Right lobe of liver (tissue), 4 donors: Measurements from ENCODE around the gene DISP3.

Source experiments
- CTCF ChIP-seq, 4 donors: fragments of 200-600 bp in 3 of 4; fragments of 450-650 bp in 1 of 4; IDR thresholded peaks; one replicate each; pipeline versions ENCODE4 v1.5.1 to v1.8.0; 2016 to 2022; ENCODE audit warnings: antibody characterized with exemption in 4 of 4, mild to moderate bottlenecking in 2 of 4
- POLR2A ChIP-seq: fragments of 450-650 bp; IDR thresholded peaks from one replicate; pipeline ENCODE4 v1.6.1; 2017; ENCODE audit warnings: antibody characterized with exemption, mild to moderate bottlenecking
- donor health status: DM: no; HTN: no; CAD: no.
- donor health status: DM: no; HTN: no; CAD: no.
- donor health status: DM: no; HTN: yes; CAD: no.

- TF ChIP-seq CTCF (IDR thresholded peaks at IDR 0.05) (no peak), POLR2A (no peak)
These were observed 10.1 kb upstream of the DISP3 start for GRCh38 chr1:11468878-11469277.
